Neuronal stem cell (in vitro differentiated cells): ENCODE data around the gene LLGL2.
"Not testable (repeated sequence)": the region's sequence is repeated elsewhere in the genome, so short reads cannot be mapped to it uniquely, and the experiment has no call there.

Experiments used
- DNase-seq: peaks from one replicate; pipeline ENCODE4 v3.0.0-alpha.2; 2013; ENCODE audit warnings: low spot score
- H2AFZ ChIP-seq: one replicate; pipeline ENCODE4 v1.6.1; 2013; ENCODE audit warnings: mild to moderate bottlenecking, low read length, inconsistent platforms
- H2AK5ac ChIP-seq: 2 replicates; pipeline ENCODE4 v1.6.1; 2013; ENCODE audit warnings: low read depth, mild to moderate bottlenecking, inconsistent platforms, low read length, moderate library complexity, mixed read lengths
- H2BK120ac ChIP-seq: 2 replicates; pipeline ENCODE4 v1.6.1; 2013; ENCODE audit warnings: low read depth, mild to moderate bottlenecking, inconsistent platforms, low read length, moderate library complexity, mixed read lengths
- H2BK12ac ChIP-seq: one replicate; pipeline ENCODE4 v1.6.1; 2013; ENCODE audit warnings: low read length, inconsistent platforms
- H2BK15ac ChIP-seq: 2 replicates; pipeline ENCODE4 v1.6.1; 2013; ENCODE audit warnings: mild to moderate bottlenecking, low read length, inconsistent platforms, mixed read lengths
- H2BK5ac ChIP-seq: one replicate; pipeline ENCODE4 v1.6.1; 2013; ENCODE audit warnings: inconsistent platforms, mild to moderate bottlenecking, low read length, moderate library complexity
- H3K14ac ChIP-seq: one replicate; pipeline ENCODE4 v1.6.1; 2013; ENCODE audit warnings: low read length, inconsistent platforms
- H3K18ac ChIP-seq: 2 replicates; pipeline ENCODE4 v1.6.1; 2013; ENCODE audit warnings: low read length, inconsistent platforms
- H3K23ac ChIP-seq: 2 replicates; pipeline ENCODE4 v1.6.1; 2013; ENCODE audit warnings: low read depth, mild to moderate bottlenecking, mixed read lengths, low read length, inconsistent platforms; ENCODE audit not compliant: poor library complexity
- H3K27ac ChIP-seq: replicated peaks from 3 replicates; pipeline ENCODE4 v1.5.1; 2013; ENCODE audit warnings: low read length, inconsistent platforms
- H3K27me3 ChIP-seq, 3 experiments: 2 replicates each; pipeline ENCODE4 v1.6.1; 2013; ENCODE audit warnings: low read length in 3 of 3, mild to moderate bottlenecking in 2 of 3, inconsistent platforms in 1 of 3, low read depth in 1 of 3, mixed read lengths in 1 of 3, moderate library complexity in 1 of 3; ENCODE audit not compliant: control insufficient read depth in 3 of 3, insufficient read depth in 3 of 3
- H3K36me3 ChIP-seq, 2 donors: replicated peaks in 1 of 2; 2 replicates each; pipeline ENCODE4 v1.6.1; 2013; ENCODE audit warnings: low read length in 2 of 2; ENCODE audit not compliant: control insufficient read depth in 2 of 2, insufficient read depth in 2 of 2
- H3K4ac ChIP-seq: 2 replicates; pipeline ENCODE4 v1.6.1; 2013; ENCODE audit warnings: inconsistent platforms, mild to moderate bottlenecking, low read length, moderate library complexity
- H3K4me1 ChIP-seq, 2 donors: 1 replicate in 1 of 2; 2 replicates in 1 of 2; pipeline ENCODE4 v1.6.1; 2013; ENCODE audit warnings: low read length in 2 of 2, low read depth in 1 of 2; ENCODE audit not compliant: control insufficient read depth in 2 of 2, insufficient read depth in 1 of 2
- H3K4me2 ChIP-seq: one replicate; pipeline ENCODE4 v1.6.1; 2013; ENCODE audit warnings: mild to moderate bottlenecking, low read length, inconsistent platforms; ENCODE audit not compliant: insufficient read depth, poor library complexity, severe bottlenecking
- H3K4me3 ChIP-seq, 2 donors: 2 replicates each; pipeline ENCODE4 v1.5.1; 2013; ENCODE audit warnings: low read length in 2 of 2, mild to moderate bottlenecking in 2 of 2, inconsistent platforms in 1 of 2, moderate library complexity in 1 of 2
- H3K79me1 ChIP-seq: one replicate; pipeline ENCODE4 v1.6.1; 2013; ENCODE audit warnings: low read depth, mild to moderate bottlenecking, inconsistent platforms, low read length, moderate library complexity
- H3K9ac ChIP-seq: one replicate; pipeline ENCODE4 v1.6.1; 2013; ENCODE audit warnings: mild to moderate bottlenecking, low read depth, low read length, inconsistent platforms; ENCODE audit not compliant: poor library complexity
- H3K9me3 ChIP-seq, 2 donors: replicated peaks in 1 of 2; 2 replicates each; pipeline versions ENCODE3 to v1.6.1; 2013; ENCODE audit warnings: low read length in 2 of 2, mild to moderate bottlenecking in 2 of 2, inconsistent platforms in 1 of 2, low read depth in 1 of 2, mixed read lengths in 1 of 2, moderate library complexity in 1 of 2; ENCODE audit not compliant: control insufficient read depth in 2 of 2, insufficient read depth in 1 of 2
- H4K8ac ChIP-seq: one replicate; pipeline ENCODE4 v1.6.1; 2013; ENCODE audit warnings: low read depth, mild to moderate bottlenecking, inconsistent platforms, low read length, moderate library complexity
- H4K91ac ChIP-seq: one replicate; pipeline ENCODE4 v1.6.1; 2013; ENCODE audit warnings: low read length, low read depth, mild to moderate bottlenecking, inconsistent platforms; ENCODE audit not compliant: poor library complexity
- WGBS, 2 donors: extraction: QIAGEN DNeasy Blood & Tissue Kit; methylation state at CpG; one replicate each; pipeline ENCODE4 v1.1.7; 2013; ENCODE audit warnings: missing lambda C conversion rate in 2 of 2, mixed read lengths in 1 of 2; ENCODE audit not compliant: insufficient read length in 2 of 2, insufficient replicate concordance in 1 of 2; ENCODE audit errors: extremely low coverage in 2 of 2; 5-methylcytosine and 5-hydroxymethylcytosine counted together

LLGL2 gene

DNA sequence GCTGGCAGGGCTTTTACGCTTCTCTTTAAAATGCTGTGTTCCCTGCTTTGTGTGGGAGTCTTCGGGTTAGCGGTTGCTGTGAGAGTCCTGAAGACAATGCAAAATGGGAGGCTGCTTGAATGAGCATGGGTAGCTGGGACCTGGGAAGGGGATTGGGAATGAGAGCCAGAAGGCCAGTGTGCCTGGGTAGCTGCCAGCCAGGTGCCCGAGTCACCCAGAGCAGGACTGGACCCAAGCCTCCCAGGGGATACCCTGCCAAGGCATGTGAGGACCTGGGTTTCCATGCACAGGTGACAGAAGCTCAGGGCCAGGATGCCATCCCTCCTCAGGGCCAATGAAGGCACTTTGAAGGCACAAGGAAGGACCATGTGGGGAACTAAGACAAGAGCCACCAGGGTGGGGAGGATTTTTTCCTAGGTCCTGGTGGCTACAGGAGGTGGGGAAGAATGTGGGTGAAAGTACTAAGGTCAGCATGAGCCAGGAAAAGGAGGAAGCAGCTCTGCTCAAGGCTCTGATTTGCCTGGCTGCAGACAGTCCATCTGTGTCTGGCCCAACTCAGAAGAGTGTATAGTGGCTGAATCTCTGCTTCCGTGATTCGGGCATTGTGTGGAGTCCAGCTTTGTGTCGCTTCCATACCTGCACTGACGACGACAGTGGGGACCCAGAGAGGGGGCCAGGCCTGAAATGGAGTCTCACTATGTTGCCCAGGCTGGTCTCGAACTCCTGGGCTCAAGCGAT, 48.6 kb upstream of the LLGL2 start:
- no CpG with 5 or more reads among the region's 11 CpGs for WGBS, 2 donors
- Histone ChIP-seq H2AK5ac (peak overlapping the region; percentile 90), H3K18ac (peak overlapping the region; percentile 29), H3K4me1 (peaks cover 41 to 46% of the 10 kb centered on the region in 2 donors), H2BK12ac (no peak overlapping the region), H4K8ac (no peak overlapping the region), H2BK5ac (peak overlapping the region; percentile 15), H3K36me3 (peaks cover 6 to 33% of the 10 kb centered on the region in 2 donors), H3K4me3 (peak overlapping the region in 1 of 2 donors; percentile 30), H3K9ac (no peak overlapping the region), H3K4me2 (no peak overlapping the region), H2BK15ac (peak overlapping the region; percentile 33), H2AFZ (peak overlapping the region; percentile 43), H2BK120ac (no peak overlapping the region), H4K91ac (no peak overlapping the region), H3K4ac (no peak overlapping the region), H3K27me3 (no peaks in the 10 kb centered on the region), H3K27ac (peak overlapping the region; percentile 48), H3K23ac (no peak overlapping the region), H3K9me3 (no peaks in the 10 kb centered on the region), H3K79me1 (no peaks in the 10 kb centered on the region), H3K14ac (no peak overlapping the region)
- no peak for DNase-seq

DNA sequence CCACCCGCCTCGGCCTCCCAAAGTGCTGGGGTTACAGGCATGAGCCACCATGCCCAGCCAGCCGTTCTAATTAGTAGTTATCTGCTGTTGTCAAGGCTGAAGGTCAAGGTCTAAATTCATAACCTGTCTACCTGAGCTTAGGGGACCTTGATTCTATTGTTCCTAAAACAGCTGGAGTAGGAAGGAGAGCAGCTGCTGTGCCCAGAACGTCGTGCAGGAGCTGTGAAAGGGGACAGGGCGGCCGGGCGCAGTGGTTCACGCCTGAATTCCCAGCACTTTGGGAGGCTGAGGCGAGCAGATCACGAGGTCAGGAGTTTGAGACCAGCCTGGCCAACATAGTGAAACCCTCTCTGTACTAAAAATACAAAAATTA, 48.0 kb upstream of the LLGL2 start:
- peaks cover 41 to 46% of the 10 kb centered on the region in 2 donors for H3K4me1 ChIP-seq
- no CpG with 5 or more reads among the region's 11 CpGs for WGBS, 2 donors
- H2BK15ac ChIP-seq: not testable (repeated sequence)

DNA sequence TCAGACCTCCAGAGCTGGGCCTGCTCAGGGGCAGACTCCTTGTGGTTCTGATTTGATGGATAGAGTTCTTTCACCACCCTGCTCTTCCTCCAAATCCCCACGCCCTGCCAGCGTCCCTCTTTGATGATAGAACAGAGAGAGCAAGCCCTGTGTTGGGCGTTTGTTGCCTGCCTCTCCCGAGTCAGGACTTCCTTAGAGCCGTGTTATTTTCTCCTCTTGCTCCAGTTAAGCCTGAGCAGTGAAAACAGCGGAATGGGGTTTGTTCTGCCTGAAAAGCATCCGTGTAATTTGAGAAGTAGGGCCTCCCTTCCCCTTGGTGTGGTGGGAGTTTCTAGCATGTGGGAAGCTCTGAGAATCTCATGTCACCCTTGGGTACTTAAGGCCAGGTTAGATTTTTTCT, 47.0 kb upstream of the LLGL2 start:
- H2AK5ac ChIP-seq: no peak overlapping the region
- H3K4me3 ChIP-seq: no peak overlapping the region
- no peak overlapping the region for H2BK5ac ChIP-seq
- no peak overlapping the region for H4K91ac ChIP-seq
- WGBS, 2 donors: no CpG with 5 or more reads among the region's 7 CpGs
- no peak overlapping the region for H2BK12ac ChIP-seq
- no peaks in the 10 kb centered on the region for H3K27me3 ChIP-seq
- H3K4ac ChIP-seq: no peak overlapping the region
- H3K14ac ChIP-seq: no peak overlapping the region
- H3K4me1 ChIP-seq: peaks cover 41 to 46% of the 10 kb centered on the region in 2 donors
- peak overlapping the region; percentile 94 for H3K27ac ChIP-seq
- H3K4me2 ChIP-seq: no peak overlapping the region
- H3K9me3 ChIP-seq: no peaks in the 10 kb centered on the region
- no peak overlapping the region for H2BK120ac ChIP-seq
- no peak overlapping the region for H3K9ac ChIP-seq
- H2AFZ ChIP-seq: no peak overlapping the region
- peaks cover 4 to 25% of the 10 kb centered on the region in 2 donors for H3K36me3 ChIP-seq
- no peaks in the 10 kb centered on the region for H3K79me1 ChIP-seq
- peak; percentile 39 for DNase-seq
- no peak overlapping the region for H3K23ac ChIP-seq
- no peak overlapping the region for H4K8ac ChIP-seq
- no peak overlapping the region for H2BK15ac ChIP-seq
- H3K18ac ChIP-seq: peak overlapping the region; percentile 84

More for the DNA sequence above, 48.0 kb upstream of the LLGL2 start:
- not testable (repeated sequence) for H3K79me1 ChIP-seq, DNase-seq, H4K91ac ChIP-seq, H3K27ac ChIP-seq, H2BK120ac ChIP-seq, H3K27me3 ChIP-seq, H3K9ac ChIP-seq, H3K4ac ChIP-seq, H3K14ac ChIP-seq, H4K8ac ChIP-seq, H3K4me3 ChIP-seq, H3K23ac ChIP-seq, H2BK12ac ChIP-seq, H3K9me3 ChIP-seq, H3K4me2 ChIP-seq, H2AFZ ChIP-seq
- peak overlapping the region; percentile 52 for H3K18ac ChIP-seq
- H2AK5ac ChIP-seq: peak overlapping the region; percentile 90
- peak overlapping the region; percentile 15 for H2BK5ac ChIP-seq
- peaks cover 6 to 30% of the 10 kb centered on the region in 2 donors for H3K36me3 ChIP-seq

DNA sequence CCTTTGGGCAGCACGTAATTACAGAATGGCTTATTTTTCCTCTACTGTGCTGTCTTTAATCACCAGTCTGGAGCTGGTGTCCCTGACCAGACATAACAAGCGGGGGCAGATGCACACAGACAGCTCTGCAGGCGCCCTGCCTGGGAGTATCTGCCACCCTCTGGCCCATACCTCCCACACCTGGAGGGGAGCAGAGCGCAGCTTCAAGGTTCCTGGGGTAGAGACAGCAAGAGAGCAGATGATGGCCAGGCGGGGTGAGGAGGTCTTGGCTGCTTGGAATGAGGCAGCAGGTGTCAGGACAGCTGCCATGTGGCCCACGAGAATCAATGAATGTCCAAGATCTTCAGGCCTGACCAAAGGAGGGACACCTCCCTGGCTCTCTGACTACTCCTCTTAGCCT, 45.2 kb upstream of the LLGL2 start:
- Histone ChIP-seq H4K91ac (no peak overlapping the region), H3K18ac (peak overlapping the region; percentile 49), H3K4me3 (no peak overlapping the region), H2BK120ac (no peak overlapping the region), H3K4me1 (peaks cover 33 to 38% of the 10 kb centered on the region in 2 donors), H3K14ac (peak overlapping the region; percentile 32), H3K9me3 (no peaks in the 10 kb centered on the region), H2BK12ac (no peak overlapping the region), H3K23ac (no peak overlapping the region), H4K8ac (no peak overlapping the region), H2BK5ac (peak overlapping the region; percentile 15), H3K4me2 (no peak overlapping the region), H3K9ac (no peak overlapping the region), H3K27me3 (no peaks in the 10 kb centered on the region), H3K27ac (no peak overlapping the region), H2AFZ (no peak overlapping the region), H2AK5ac (peak overlapping the region; percentile 80), H3K36me3 (peaks cover 4 to 25% of the 10 kb centered on the region in 2 donors), H3K79me1 (no peaks in the 10 kb centered on the region), H2BK15ac (peak overlapping the region; percentile 29), H3K4ac (no peak overlapping the region)
- no CpG with 5 or more reads among the region's 6 CpGs for WGBS, 2 donors
- no peak for DNase-seq
